HCT116 (cell line): Measurements from ENCODE around the gene HILPDA. TPM values are rescaled to one million over a fixed set of nuclear protein-coding genes. Genes with fewer than 3 reads are reported as not detected.
"Not testable (repeated sequence)": the region's sequence is repeated elsewhere in the genome, so short reads cannot be mapped to it uniquely, and the experiment has no call there.

Experiments used
- ATAC-seq: fragments of 200-7000 bp; cut with Tn5 transposase; 2 replicates; pipeline ENCODE4 v1.9.1; 2020; ENCODE audit warnings: mild to moderate bottlenecking, moderate library complexity
- BruUV-seq: library from RNA; stranded (reverse); fragments of 400-500 nt; replicated peaks from 2 replicates; lab custom pipeline; 2021; lab: Mats Ljungman, UMichigan
- CTCF ChIA-PET: fragments of 300-600 bp; sonication (Branson Sonifier 250); formaldehyde crosslinking; loops from one replicate; lab custom pipeline; 2021; ENCODE audit warnings: antibody characterized with exemption; lab: Charles Lee
- POLR2A ChIA-PET: fragments of 300-600, 350-600 bp; sonication (Branson Sonifier 250); formaldehyde crosslinking; loops from one replicate; lab custom pipeline; 2021; ENCODE audit warnings: antibody characterized with exemption; lab: Charles Lee
- RAD21 ChIA-PET, 2 experiments: fragments of 300-600 bp; sonication (Branson Sonifier 250); formaldehyde crosslinking; loops; one replicate each; lab custom pipeline; 2023; ENCODE audit warnings: low total read pairs in 2 of 2; ENCODE audit not compliant: uncharacterized antibody in 2 of 2, unreplicated experiment in 2 of 2, low non-redundant PET in 1 of 2; lab: Charles Lee
- DNase-seq: peaks from one replicate; pipeline ENCODE4 v3.0.0-alpha.2; 2010; ENCODE audit warnings: low read depth, low spot score
- H2AFZ ChIP-seq: fragments of 200-600 bp; shearing (Covaris generic), sonication (generic); 2 replicates; pipeline ENCODE4 v1.6.1; 2017; ENCODE audit warnings: low read depth, mixed run types, mixed read lengths, antibody characterized with exemption, low read length; ENCODE audit not compliant: poor library complexity, severe bottlenecking
- H3K27ac ChIP-seq: 2 replicates; pipeline ENCODE4 v1.5.1; 2012; ENCODE audit warnings: low read depth, low read length
- H3K27me3 ChIP-seq: fragments of 200-600 bp; sonication (generic); 2 replicates; pipeline ENCODE4 v1.6.1; 2016; ENCODE audit warnings: mixed run types, low read length, mixed read lengths; ENCODE audit not compliant: insufficient read depth
- H3K36me3 ChIP-seq, 2 experiments: fragments of 200-500 bp in 1 of 2; fragments of 200-600 bp in 1 of 2; sonication (Bioruptor generic) in 1 of 2; sonication (generic) in 1 of 2; 2 replicates each; pipeline versions ENCODE4 v1.5.1 to v1.6.1; 2014 to 2016; ENCODE audit warnings: low read length in 2 of 2, inconsistent platforms in 1 of 2, mixed read lengths in 1 of 2, mixed run types in 1 of 2; ENCODE audit not compliant: insufficient read depth in 2 of 2, control insufficient read depth in 1 of 2
- H3K4me1 ChIP-seq, 2 experiments: fragments of 200-600 bp in 1 of 2; sonication (generic) in 1 of 2; 2 replicates each; pipeline versions ENCODE4 v1.5.1 to v1.6.1; 2012 to 2017; ENCODE audit warnings: low read length in 2 of 2, inconsistent platforms in 1 of 2, mild to moderate bottlenecking in 1 of 2, mixed read lengths in 1 of 2, mixed run types in 1 of 2, moderate library complexity in 1 of 2; ENCODE audit not compliant: insufficient read depth in 2 of 2, control insufficient read depth in 1 of 2
- H3K4me2 ChIP-seq: fragments of 200-600 bp; sonication (generic); 2 replicates; pipeline ENCODE4 v1.6.1; 2017; ENCODE audit warnings: mixed run types, low read length, mixed read lengths
- H3K4me3 ChIP-seq, 2 experiments: fragments of 200-600 bp in 1 of 2; sonication (generic) in 1 of 2; replicated peaks in 1 of 2; 2 replicates each; pipeline ENCODE4 v1.5.1; 2011 to 2016; ENCODE audit warnings: low read length in 2 of 2, control low read depth in 1 of 2, low read depth in 1 of 2, mild to moderate bottlenecking in 1 of 2, mixed read lengths in 1 of 2, mixed run types in 1 of 2
- H3K79me2 ChIP-seq: fragments of 200-600 bp; sonication (generic); 2 replicates; pipeline ENCODE4 v1.6.1; 2017; ENCODE audit warnings: mild to moderate bottlenecking, mixed run types, low read length, moderate library complexity, mixed read lengths; ENCODE audit not compliant: insufficient read depth
- H3K9ac ChIP-seq: fragments of 200-600 bp; sonication (generic); 2 replicates; pipeline ENCODE4 v1.6.1; 2016; ENCODE audit warnings: low read length, mixed read lengths
- H3K9me2 ChIP-seq: fragments of 200-600 bp; sonication (generic), shearing (Covaris generic); 2 replicates; pipeline ENCODE4 v1.6.1; 2017; ENCODE audit warnings: mixed run types, mild to moderate bottlenecking, moderate library complexity; ENCODE audit not compliant: insufficient read depth
- H3K9me3 ChIP-seq, 2 experiments: fragments of 200-500 bp in 1 of 2; fragments of 200-600 bp in 1 of 2; sonication (Bioruptor generic) in 1 of 2; sonication (generic) in 1 of 2; 2 replicates each; pipeline ENCODE4 v1.6.1; 2014 to 2017; ENCODE audit warnings: low read length in 2 of 2, mixed read lengths in 2 of 2, inconsistent platforms in 1 of 2, low read depth in 1 of 2, mild to moderate bottlenecking in 1 of 2, mixed run types in 1 of 2, moderate library complexity in 1 of 2; ENCODE audit not compliant: control insufficient read depth in 1 of 2, insufficient read depth in 1 of 2
- H4K20me1 ChIP-seq: fragments of 200-600 bp; sonication (generic), shearing (Covaris generic); 2 replicates; pipeline ENCODE4 v1.6.1; 2017; ENCODE audit warnings: mixed run types, mild to moderate bottlenecking, moderate library complexity; ENCODE audit not compliant: insufficient read depth
- intact Hi-C: fragments of 100-400 bp; cut with micrococcal nuclease; formaldehyde crosslinking; loops from 2 replicates; pipeline ENCODE4 v1.10.0; 2022
- total RNA-seq: library from RNA; stranded (reverse); gene quantifications from one replicate; pipeline ENCODE4 v1.2.1, GENCODE V29; 2021; ENCODE audit not compliant: unreplicated experiment

The HILPDA gene
- total RNA-seq, 1 experiment from 2014 or later = 32.8 TPM

- H3K4me1 ChIP-seq, H3K4me3 ChIP-seq, POLR2A ChIA-PET, H3K79me2 ChIP-seq, H3K27ac ChIP-seq, H3K9me3 ChIP-seq, RAD21 ChIA-PET, DNase-seq, H3K9me2 ChIP-seq, ATAC-seq, H4K20me1 ChIP-seq, H3K36me3 ChIP-seq, CTCF ChIA-PET, H3K27me3 ChIP-seq, H2AFZ ChIP-seq, BruUV-seq, H3K4me2 ChIP-seq, H3K9ac ChIP-seq, intact Hi-C loops: not testable (repeated sequence)
Measured at GRCh38 chr7:128505416-128505815, 49.7 kb downstream of the HILPDA start.

GRCh38 chr7:128506819-128507218, 51.1 kb downstream of the HILPDA start:
- BruUV-seq, H3K9ac ChIP-seq, H3K9me3 ChIP-seq, RAD21 ChIA-PET, H4K20me1 ChIP-seq, H3K9me2 ChIP-seq, H3K4me1 ChIP-seq, H3K79me2 ChIP-seq, H3K4me3 ChIP-seq, H3K36me3 ChIP-seq, DNase-seq, H3K27ac ChIP-seq, H3K4me2 ChIP-seq, ATAC-seq, H2AFZ ChIP-seq, CTCF ChIA-PET, intact Hi-C loops, H3K27me3 ChIP-seq: not testable (repeated sequence)
- POLR2A ChIA-PET = interaction anchor here (0.6 kb wide), 1 partner anchor 231 kb away, joined by 3 read pairs; no protein-coding TSS in a partner anchor

GRCh38 chr7:128507321-128507993, 51.8 kb downstream of the HILPDA start:
- H3K79me2 ChIP-seq, intact Hi-C loops, H3K36me3 ChIP-seq, H3K4me2 ChIP-seq, H2AFZ ChIP-seq, DNase-seq, BruUV-seq, H3K27me3 ChIP-seq, H3K27ac ChIP-seq, POLR2A ChIA-PET, CTCF ChIA-PET, H3K9ac ChIP-seq, ATAC-seq, RAD21 ChIA-PET, H3K9me3 ChIP-seq, H4K20me1 ChIP-seq, H3K4me1 ChIP-seq, H3K4me3 ChIP-seq, H3K9me2 ChIP-seq: not testable (repeated sequence)

Other genes with a start within 250 kb of the HILPDA start
- gene LEP, start 214.6 kb upstream of the HILPDA start, total RNA-seq = not detected
- gene RBM28, start 112.0 kb upstream of the HILPDA start, total RNA-seq = 66.3 TPM
- gene PRRT4, start 94.2 kb upstream of the HILPDA start, total RNA-seq = 4.0 TPM
- gene IMPDH1, start 45.9 kb upstream of the HILPDA start, total RNA-seq = 98.2 TPM
- 45.7 TPM for gene METTL2B, start 20.9 kb downstream of the HILPDA start, total RNA-seq
- 0.49 TPM for gene GARIN1A, start 216.4 kb downstream of the HILPDA start, total RNA-seq